Astrocyte (in vitro differentiated cells and primary cell): ENCODE data around the gene CSNK1A1.

ENCODE experiments used
- CTCF ChIP-seq: IDR thresholded peaks from 2 replicates; pipeline ENCODE4 v1.5.1; 2011; ENCODE audit warnings: low read depth, mild to moderate bottlenecking, inconsistent platforms, low read length, moderate library complexity; ENCODE audit not compliant: insufficient read depth
- EZH2 ChIP-seq: IDR thresholded peaks from 2 replicates; pipeline ENCODE4 v1.6.1; 2012; ENCODE audit warnings: mild to moderate bottlenecking, low read length, inconsistent platforms; ENCODE audit not compliant: insufficient read depth

DNA sequence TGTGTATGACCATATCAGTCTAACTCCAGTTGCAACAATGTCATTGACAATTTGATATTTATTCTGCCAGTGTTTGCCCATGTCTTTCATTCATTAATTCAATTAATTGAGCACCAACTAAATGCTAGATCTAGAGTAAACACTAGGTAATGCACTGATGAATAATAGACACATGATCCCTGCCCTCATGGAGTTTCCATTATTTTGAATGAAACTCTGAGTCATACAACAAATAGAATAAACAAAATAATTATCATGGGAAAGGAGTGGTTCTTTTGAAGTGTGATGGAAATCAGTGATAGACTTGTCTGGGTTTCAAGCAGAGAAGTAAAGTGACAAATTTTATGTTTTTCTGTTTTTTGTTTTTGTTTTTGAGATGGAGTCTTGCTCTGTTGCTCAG, 34.7 kb upstream of the CSNK1A1 start:
- TF ChIP-seq CTCF: no peak
- TF ChIP-seq EZH2: no peak
